Measurements from ENCODE around the gene UPB1. TPM values are rescaled to one million over a fixed set of nuclear protein-coding genes. Genes with fewer than 3 reads are reported as not detected.

Gene UPB1
- total and polyA plus RNA-seq, 12 donors, result 0.32 to 3.7 (median 1.0) TPM

GRCh38 chr22:24465566-24465965, 29.6 kb upstream of the UPB1 start:
- H3K27ac ChIP-seq, result peak overlapping the region in 6 of 10 donors; percentile 2 to 65 (median 60)
- WGBS, 2 donors, result 63 to 71% methylated on average over 5 of the region's 5 CpGs
- H3K4me1 ChIP-seq, result peaks cover 7 to 69% (median 42%) of the 10 kb centered on the region in 9 donors
- TF ChIP-seq CTCF (IDR thresholded peaks at IDR 0.05), result no peak
- intact Hi-C loops (cut with DNase I), result loop anchor here in 1 of 10 donors (5.0 kb wide), 1 partner anchor 33 kb away; no protein-coding TSS in a partner anchor
- ATAC-seq, result peak in 1 of 8 donors; percentile 13
- H3K9me3 ChIP-seq, result no peaks in the 10 kb centered on the region
- H3K4me3 ChIP-seq, result no peak overlapping the region
- H3K27me3 ChIP-seq, result no peaks in the 10 kb centered on the region
- no peaks in the 10 kb centered on the region for H3K36me3 ChIP-seq
- DNase-seq, result no peak

GRCh38 chr22:24465975-24466374, 29.2 kb upstream of the UPB1 start:
- ATAC-seq (no peak), DNase-seq (no peak)
- Histone ChIP-seq H3K4me1 (peaks cover 7 to 69% (median 39%) of the 10 kb centered on the region in 9 donors), H3K9me3 (no peaks in the 10 kb centered on the region), H3K4me3 (no peak overlapping the region), H3K27ac (peak overlapping the region in 8 of 10 donors; percentile 2 to 65 (median 60)), H3K27me3 (no peaks in the 10 kb centered on the region), H3K36me3 (no peaks in the 10 kb centered on the region)
- no peak for TF ChIP-seq CTCF (IDR thresholded peaks at IDR 0.05)
- 97 to 99% methylated on average over 3 of the region's 3 CpGs for WGBS, 2 donors
- intact Hi-C loops (cut with DNase I), result loop anchor here in 1 of 10 donors (5.0 kb wide), 1 partner anchor 34 kb away; no protein-coding TSS in a partner anchor

- no peaks in the 10 kb centered on the region for H3K27me3 ChIP-seq
- WGBS, 2 donors, result 12 to 30% methylated on average over 1 of the region's 1 CpG
- H3K36me3 ChIP-seq, result no peaks in the 10 kb centered on the region
- ATAC-seq (peak; percentile 50 to 75 (median 64)), DNase-seq (peak in 1 of 2 donors; percentile 48)
- H3K4me3 ChIP-seq, result peak overlapping the region in 1 of 10 donors; percentile 7
- peak overlapping the region in 8 of 10 donors; percentile 2 to 65 (median 60) for H3K27ac ChIP-seq
- peaks cover 7 to 71% (median 44%) of the 10 kb centered on the region in 9 donors for H3K4me1 ChIP-seq
- intact Hi-C loops (cut with DNase I), result loop anchor here in 1 of 10 donors (5.0 kb wide), 1 partner anchor 35 kb away; no protein-coding TSS in a partner anchor
- TF ChIP-seq CTCF (IDR thresholded peaks at IDR 0.05), result no peak
- no peaks in the 10 kb centered on the region for H3K9me3 ChIP-seq
Observed at GRCh38 chr22:24466716-24467328, 28.3 kb upstream of the UPB1 start.

- peaks cover 7 to 76% (median 48%) of the 10 kb centered on the region in 9 donors for H3K4me1 ChIP-seq
- peak overlapping the region in 8 of 10 donors; percentile 0 to 65 (median 52) for H3K27ac ChIP-seq
- intact Hi-C loops (cut with DNase I), result loop anchor here in 1 of 10 donors (5.0 kb wide), 1 partner anchor 35 kb away; no protein-coding TSS in a partner anchor
Observed at GRCh38 chr22:24467340-24467739, 27.8 kb upstream of the UPB1 start.

More at GRCh38 chr22:24467340-24467739, 27.8 kb upstream of the UPB1 start:
- 67 to 73% methylated on average over 2 of the region's 2 CpGs for WGBS, 2 donors
- Histone ChIP-seq H3K27me3 (no peaks in the 10 kb centered on the region), H3K9me3 (no peaks in the 10 kb centered on the region), H3K4me3 (peak overlapping the region in 1 of 10 donors; percentile 7), H3K36me3 (no peaks in the 10 kb centered on the region)
- no peak for DNase-seq
- no peak for ATAC-seq
- TF ChIP-seq CTCF (IDR thresholded peaks at IDR 0.05), result no peak

Measured in heart right ventricle (tissue), 16 donors.